Measurements from ENCODE around the gene SORL1.

SORL1 gene

DNA sequence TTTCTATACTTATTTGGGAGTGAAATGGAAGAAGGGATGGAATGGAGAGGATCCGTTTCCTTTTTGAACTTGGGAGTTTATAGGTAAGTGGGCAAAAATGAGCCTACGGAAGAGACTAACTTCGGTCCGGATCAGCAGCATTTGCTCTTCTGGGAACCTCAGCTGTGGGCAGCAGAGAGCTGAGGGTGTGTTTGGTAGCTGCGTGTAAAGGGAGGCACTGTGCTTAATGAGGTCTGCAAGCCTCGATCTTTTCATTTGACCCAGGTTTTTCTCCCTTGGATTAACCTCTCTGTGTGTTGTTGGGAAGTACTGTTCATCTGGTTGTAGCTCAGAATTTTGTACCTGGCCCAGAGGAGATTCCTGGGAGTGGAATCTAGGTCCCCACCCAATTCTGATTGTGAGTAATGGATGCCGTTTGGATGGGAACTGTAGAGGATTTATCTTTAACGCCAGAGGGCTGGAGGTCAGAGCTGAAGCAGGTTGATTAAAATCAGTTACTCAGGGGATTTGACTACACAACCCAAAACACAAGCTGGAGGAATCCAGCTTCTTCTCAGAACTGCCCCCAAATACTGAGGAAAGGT lies 202.2 kb downstream of the SORL1 start:
- no peak for TF ChIP-seq TCF12 (IDR thresholded peaks at IDR 0.05; ENCODE audit: low read depth)
- TF ChIP-seq, protein P1, sequence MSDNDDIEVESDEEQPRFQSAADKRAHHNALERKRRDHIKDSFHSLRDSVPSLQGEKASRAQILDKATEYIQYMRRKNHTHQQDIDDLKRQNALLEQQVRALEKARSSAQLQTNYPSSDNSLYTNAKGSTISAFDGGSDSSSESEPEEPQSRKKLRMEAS (IDR thresholded peaks at IDR 0.05) = no peak
- no peak for TF ChIP-seq TAF1 (IDR thresholded peaks at IDR 0.05; ENCODE audit: low read depth)
- TF ChIP-seq EP300 (IDR thresholded peaks at IDR 0.05; ENCODE audit: borderline replicate concordance) = no peak
- TF ChIP-seq, protein P2, sequence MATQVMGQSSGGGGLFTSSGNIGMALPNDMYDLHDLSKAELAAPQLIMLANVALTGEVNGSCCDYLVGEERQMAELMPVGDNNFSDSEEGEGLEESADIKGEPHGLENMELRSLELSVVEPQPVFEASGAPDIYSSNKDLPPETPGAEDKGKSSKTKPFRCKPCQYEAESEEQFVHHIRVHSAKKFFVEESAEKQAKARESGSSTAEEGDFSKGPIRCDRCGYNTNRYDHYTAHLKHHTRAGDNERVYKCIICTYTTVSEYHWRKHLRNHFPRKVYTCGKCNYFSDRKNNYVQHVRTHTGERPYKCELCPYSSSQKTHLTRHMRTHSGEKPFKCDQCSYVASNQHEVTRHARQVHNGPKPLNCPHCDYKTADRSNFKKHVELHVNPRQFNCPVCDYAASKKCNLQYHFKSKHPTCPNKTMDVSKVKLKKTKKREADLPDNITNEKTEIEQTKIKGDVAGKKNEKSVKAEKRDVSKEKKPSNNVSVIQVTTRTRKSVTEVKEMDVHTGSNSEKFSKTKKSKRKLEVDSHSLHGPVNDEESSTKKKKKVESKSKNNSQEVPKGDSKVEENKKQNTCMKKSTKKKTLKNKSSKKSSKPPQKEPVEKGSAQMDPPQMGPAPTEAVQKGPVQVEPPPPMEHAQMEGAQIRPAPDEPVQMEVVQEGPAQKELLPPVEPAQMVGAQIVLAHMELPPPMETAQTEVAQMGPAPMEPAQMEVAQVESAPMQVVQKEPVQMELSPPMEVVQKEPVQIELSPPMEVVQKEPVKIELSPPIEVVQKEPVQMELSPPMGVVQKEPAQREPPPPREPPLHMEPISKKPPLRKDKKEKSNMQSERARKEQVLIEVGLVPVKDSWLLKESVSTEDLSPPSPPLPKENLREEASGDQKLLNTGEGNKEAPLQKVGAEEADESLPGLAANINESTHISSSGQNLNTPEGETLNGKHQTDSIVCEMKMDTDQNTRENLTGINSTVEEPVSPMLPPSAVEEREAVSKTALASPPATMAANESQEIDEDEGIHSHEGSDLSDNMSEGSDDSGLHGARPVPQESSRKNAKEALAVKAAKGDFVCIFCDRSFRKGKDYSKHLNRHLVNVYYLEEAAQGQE (IDR thresholded peaks at IDR 0.05; ENCODE audit: low read depth) = no peak
- TF ChIP-seq FOXM1 (IDR thresholded peaks at IDR 0.05; ENCODE audit: borderline replicate concordance, low read depth) = no peak
- no peak for TF ChIP-seq NFIC (IDR thresholded peaks at IDR 0.05)
- no peak for TF ChIP-seq EGR1 (IDR thresholded peaks at IDR 0.05)

DNA sequence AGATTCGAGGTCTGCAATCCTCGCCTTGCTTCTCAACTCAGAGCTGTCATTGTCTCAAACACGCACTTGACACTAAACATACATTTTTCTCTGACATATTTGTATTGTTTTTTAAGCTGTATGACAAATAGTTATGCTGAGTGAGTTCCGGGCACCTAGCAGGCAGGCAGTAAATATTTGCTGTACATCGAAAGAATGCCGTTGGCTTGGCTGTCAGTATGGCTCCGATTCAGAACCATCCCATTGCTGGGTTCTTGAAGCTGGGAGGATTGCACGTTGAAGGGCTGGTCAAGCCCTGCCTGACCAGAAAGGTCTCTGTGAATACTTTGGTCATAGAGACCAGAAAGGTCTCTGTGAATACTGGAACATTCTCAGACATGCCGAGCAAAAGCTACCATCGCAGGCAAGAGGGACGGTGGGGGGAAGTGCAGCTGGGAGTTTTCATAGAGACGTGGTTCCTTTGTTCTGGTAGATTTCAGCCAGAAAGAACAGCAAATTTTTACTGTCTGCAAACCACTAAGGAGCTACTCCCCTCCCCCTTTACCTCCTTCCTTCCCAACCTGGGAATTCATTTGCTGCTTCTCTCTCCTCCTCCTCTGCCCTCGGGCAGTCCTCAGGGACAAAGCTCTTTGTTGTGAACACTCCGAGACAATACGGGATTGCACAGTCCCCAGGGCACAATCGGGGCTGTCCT lies 202.9 kb downstream of the SORL1 start:
- no peak for TF ChIP-seq NFIC (IDR thresholded peaks at IDR 0.05)
- TF ChIP-seq, protein P1 (IDR thresholded peaks at IDR 0.05) = no peak
- TF ChIP-seq EGR1 (IDR thresholded peaks at IDR 0.05) = no peak
- no peak for TF ChIP-seq CREB1 (IDR thresholded peaks at IDR 0.05; ENCODE audit: low read depth)

DNA sequence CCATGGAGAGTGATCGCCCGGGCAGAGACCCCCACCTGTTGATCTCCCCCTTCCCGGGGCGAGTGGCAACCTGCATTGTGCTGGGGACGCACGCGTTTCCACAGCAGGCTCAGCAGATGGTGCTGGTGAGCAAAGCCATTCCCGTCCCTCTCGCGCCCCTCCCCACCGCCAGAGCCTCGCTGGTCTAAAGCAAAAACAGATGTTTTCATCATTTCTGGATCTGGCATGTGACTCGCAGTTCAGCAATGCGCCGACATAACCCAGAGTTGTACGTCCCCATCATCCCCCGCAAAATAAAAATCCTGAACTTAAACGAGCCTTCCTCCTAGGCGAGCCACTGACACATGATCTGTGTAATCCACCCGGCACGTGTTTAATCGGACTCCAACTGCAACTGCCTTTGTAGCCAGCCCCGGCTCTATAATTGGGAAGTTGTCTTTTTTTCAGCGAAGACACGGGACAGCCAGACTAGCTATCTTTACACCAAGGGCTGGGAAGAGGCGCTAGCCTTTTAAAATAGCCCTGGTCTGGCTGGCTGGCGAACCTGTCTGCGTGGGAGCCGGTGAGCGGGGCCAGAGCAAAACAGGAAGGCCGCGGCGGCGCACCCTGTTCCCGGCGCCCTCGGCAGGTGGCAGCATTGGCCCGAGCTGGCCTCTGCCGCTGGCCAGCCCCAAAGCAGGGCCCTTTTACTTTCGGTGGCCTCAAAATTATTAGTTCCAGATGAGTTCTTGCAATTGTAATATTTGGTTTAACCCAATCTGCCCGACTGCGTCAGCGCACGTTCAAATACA lies 203.6 kb downstream of the SORL1 start:
- peak; percentile 52 for TF ChIP-seq TCF12 (IDR thresholded peaks at IDR 0.05; ENCODE audit: low read depth)
- peak; percentile 97 for TF ChIP-seq ZBTB7A (IDR thresholded peaks at IDR 0.05; ENCODE audit: low read depth)
- no peak for TF ChIP-seq TAF1 (IDR thresholded peaks at IDR 0.05; ENCODE audit: low read depth)
- peak; percentile 95 for TF ChIP-seq RAD21 (IDR thresholded peaks at IDR 0.05; ENCODE audit: low read depth)
- no peak for TF ChIP-seq CREB1 (IDR thresholded peaks at IDR 0.05; ENCODE audit: low read depth)
- TF ChIP-seq, protein P1 (IDR thresholded peaks at IDR 0.05) = peak; percentile 91
- TF ChIP-seq EP300 (IDR thresholded peaks at IDR 0.05; ENCODE audit: borderline replicate concordance) = 0 out of 2 replicates have a peak, but pooled peaks have one; percentile 10
- 0 out of 2 replicates have a peak, but pooled peaks have one; percentile 16 for TF ChIP-seq YY1 (IDR thresholded peaks at IDR 0.05; ENCODE audit: low read depth)
- 0 out of 2 replicates have a peak, but pooled peaks have one; percentile 33 for TF ChIP-seq TEAD4 (IDR thresholded peaks at IDR 0.05)
- TF ChIP-seq, protein P3, sequence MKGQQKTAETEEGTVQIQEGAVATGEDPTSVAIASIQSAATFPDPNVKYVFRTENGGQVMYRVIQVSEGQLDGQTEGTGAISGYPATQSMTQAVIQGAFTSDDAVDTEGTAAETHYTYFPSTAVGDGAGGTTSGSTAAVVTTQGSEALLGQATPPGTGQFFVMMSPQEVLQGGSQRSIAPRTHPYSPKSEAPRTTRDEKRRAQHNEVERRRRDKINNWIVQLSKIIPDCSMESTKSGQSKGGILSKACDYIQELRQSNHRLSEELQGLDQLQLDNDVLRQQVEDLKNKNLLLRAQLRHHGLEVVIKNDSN (IDR thresholded peaks at IDR 0.05) = peak; percentile 76
- no peak for TF ChIP-seq EGR1 (IDR thresholded peaks at IDR 0.05)
- TF ChIP-seq CEBPB (IDR thresholded peaks at IDR 0.05) = no peak
- no peak for TF ChIP-seq NFIC (IDR thresholded peaks at IDR 0.05)
- no peak for TF ChIP-seq FOXM1 (IDR thresholded peaks at IDR 0.05; ENCODE audit: borderline replicate concordance, low read depth)
- TF ChIP-seq, protein P2 (IDR thresholded peaks at IDR 0.05; ENCODE audit: low read depth) = no peak

DNA sequence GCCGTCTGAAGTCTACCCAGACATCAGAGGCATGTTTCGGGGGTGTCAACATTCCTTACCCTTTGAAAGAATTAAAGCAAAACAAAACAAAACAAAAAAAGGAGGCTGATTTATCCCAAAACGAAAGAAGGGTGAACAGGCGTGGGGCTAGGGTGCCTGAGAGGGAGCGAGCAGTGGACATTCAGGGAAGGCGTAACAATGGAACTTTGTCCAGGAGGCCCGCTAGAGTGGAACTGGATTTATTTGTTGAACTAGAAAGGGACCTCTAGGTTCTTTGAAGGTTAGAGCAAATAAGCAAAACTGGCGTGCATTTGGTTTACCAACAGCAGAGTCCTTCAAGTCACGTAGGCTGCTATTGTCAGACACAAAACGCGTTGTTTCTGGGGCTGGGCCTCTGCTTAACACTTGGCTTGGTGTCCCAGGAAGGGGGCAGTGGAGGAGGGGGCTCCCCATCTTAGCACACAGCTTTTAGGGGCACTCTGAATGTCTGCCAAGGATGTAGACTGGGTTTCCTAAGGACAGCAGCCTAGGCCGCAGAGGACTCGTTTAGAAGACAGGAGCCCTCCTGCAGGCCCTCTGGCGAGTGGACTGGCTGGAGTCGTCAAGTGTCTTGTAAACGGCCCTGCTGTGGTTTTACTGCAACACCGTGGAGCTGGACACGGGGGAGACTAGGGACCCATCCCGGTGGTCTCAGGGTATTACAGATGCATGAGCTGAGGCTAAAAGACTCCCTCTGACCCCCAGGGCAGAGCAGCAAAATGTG lies 204.4 kb downstream of the SORL1 start:
- TF ChIP-seq TAF1 (IDR thresholded peaks at IDR 0.05; ENCODE audit: low read depth) (no peak), NFIC (IDR thresholded peaks at IDR 0.05) (no peak), RAD21 (IDR thresholded peaks at IDR 0.05; ENCODE audit: low read depth) (no peak), CREB1 (IDR thresholded peaks at IDR 0.05; ENCODE audit: low read depth) (no peak), YY1 (IDR thresholded peaks at IDR 0.05; ENCODE audit: low read depth) (no peak), ZBTB7A (IDR thresholded peaks at IDR 0.05; ENCODE audit: low read depth) (no peak), TCF12 (IDR thresholded peaks at IDR 0.05; ENCODE audit: low read depth) (no peak), CEBPB (IDR thresholded peaks at IDR 0.05) (no peak), TEAD4 (IDR thresholded peaks at IDR 0.05) (no peak), EGR1 (IDR thresholded peaks at IDR 0.05) (no peak), EP300 (IDR thresholded peaks at IDR 0.05; ENCODE audit: borderline replicate concordance) (no peak), FOXM1 (IDR thresholded peaks at IDR 0.05; ENCODE audit: borderline replicate concordance, low read depth) (no peak)
- TF ChIP-seq, protein P2 (IDR thresholded peaks at IDR 0.05; ENCODE audit: low read depth) = no peak
- TF ChIP-seq, protein P1 (IDR thresholded peaks at IDR 0.05) = no peak
- TF ChIP-seq, protein P3 (IDR thresholded peaks at IDR 0.05) = no peak
